Neural progenitor cell (in vitro differentiated cells): ENCODE results near the gene FOXE1.

Experiments
- CTCF ChIP-seq: fragments of 200-600 bp; sonication (generic); IDR thresholded peaks from 2 replicates; pipeline ENCODE4 v1.5.1; 2017; ENCODE audit warnings: antibody characterized with exemption, mild to moderate bottlenecking
- EZH2 ChIP-seq: fragments of 200-600 bp; sonication (generic); IDR thresholded peaks from 2 replicates; pipeline ENCODE4 v1.6.1; 2017; ENCODE audit warnings: antibody characterized with exemption, mild to moderate bottlenecking, moderate library complexity
- EZH2phosphoT487 ChIP-seq: fragments of 200-600 bp; sonication (generic); IDR thresholded peaks from 2 replicates; pipeline ENCODE4 v1.6.1; 2017; ENCODE audit warnings: antibody characterized with exemption

GRCh38 chr9:97866300-97866699, 13.3 kb downstream of the FOXE1 start:
- TF ChIP-seq CTCF = no peak
- TF ChIP-seq EZH2phosphoT487 = no peak
- TF ChIP-seq EZH2 = no peak
